Esophagus muscularis mucosa (tissue), 4 donors: ENCODE measurements around the gene CSN2.

ENCODE experiments used
- CTCF ChIP-seq, 3 experiments: fragments of 200-600 bp in 2 of 3; fragments of 450-650 bp in 1 of 3; sonication (generic) in 2 of 3; IDR thresholded peaks; one replicate each; pipeline ENCODE4 v1.5.1; 2017 to 2019; ENCODE audit warnings: antibody characterized with exemption in 3 of 3, mild to moderate bottlenecking in 2 of 3, moderate library complexity in 1 of 3
- EP300 ChIP-seq: sonication (generic); formaldehyde crosslinking; IDR thresholded peaks from one replicate; pipeline ENCODE4 v1.6.1; 2017; ENCODE audit warnings: antibody characterized with exemption
- POLR2A ChIP-seq: fragments of 450-650 bp; IDR thresholded peaks from one replicate; pipeline ENCODE4 v1.6.1; 2017; ENCODE audit warnings: antibody characterized with exemption, moderate library complexity, mild to moderate bottlenecking, low read depth
- POLR2AphosphoS5 ChIP-seq, 2 donors: sonication (generic); formaldehyde crosslinking; IDR thresholded peaks; one replicate each; pipeline ENCODE4 v1.6.1; 2017; ENCODE audit warnings: antibody characterized with exemption in 2 of 2

DNA sequence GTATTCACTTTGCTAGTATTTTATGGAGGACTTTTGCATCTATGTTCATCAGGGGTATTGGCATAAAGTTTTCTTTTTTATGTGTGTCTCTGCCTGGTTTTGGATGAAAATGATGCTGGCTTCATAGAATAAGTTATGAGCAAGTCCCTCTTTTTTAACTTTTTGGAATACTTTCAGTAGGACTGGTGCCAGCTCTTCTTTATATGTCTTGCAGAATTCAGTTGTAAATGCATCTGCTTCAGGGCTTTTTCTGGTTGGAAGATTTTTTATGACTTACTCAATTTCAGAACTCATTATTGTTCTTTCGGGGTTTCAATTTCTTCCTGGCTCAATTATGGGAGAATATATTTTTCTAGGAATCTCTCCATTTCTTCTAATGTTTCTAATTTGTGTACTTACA, 9.1 kb upstream of the CSN2 start:
- TF ChIP-seq CTCF (IDR thresholded peaks at IDR 0.05) (no peak), POLR2A (no peak), EP300 (no peak), POLR2AphosphoS5 (IDR thresholded peaks at IDR 0.05) (no peak)
